Panc1 (cell line): ENCODE results near the gene PAPSS1. TPM values are rescaled to one million over a fixed set of nuclear protein-coding genes. Genes with fewer than 3 reads are reported as not detected.

Source experiments
- ATAC-seq: fragments of 200-7000 bp; cut with Tn5 transposase; 2 replicates; pipeline ENCODE4 v1.9.1; 2020; ENCODE audit warnings: mild to moderate bottlenecking, moderate library complexity
- BruUV-seq: library from RNA; stranded (reverse); fragments of 400-500 nt; replicated peaks from 2 replicates; lab custom pipeline; 2021; lab: Mats Ljungman, UMichigan
- CTCF ChIA-PET: fragments of 300-600 bp; sonication (Branson Sonifier 250); formaldehyde crosslinking; loops from one replicate; lab custom pipeline; 2022; ENCODE audit warnings: antibody characterized with exemption; lab: Charles Lee
- POLR2A ChIA-PET: fragments of 300-600 bp; sonication (Branson Sonifier 250); formaldehyde crosslinking; loops from one replicate; lab custom pipeline; 2022; ENCODE audit warnings: antibody characterized with exemption; lab: Charles Lee
- DNase-seq: peaks from one replicate; pipeline ENCODE4 v3.0.0-alpha.2; 2010; ENCODE audit warnings: low read depth, low spot score
- H3K27ac ChIP-seq: 2 replicates; pipeline ENCODE4 v1.5.1; 2011; ENCODE audit warnings: mild to moderate bottlenecking, low read length, inconsistent platforms
- H3K27me3 ChIP-seq: fragments of 200-500 bp; sonication (Bioruptor generic); 2 replicates; pipeline ENCODE4 v1.6.0; 2014; ENCODE audit warnings: low read length, inconsistent platforms; ENCODE audit not compliant: control insufficient read depth, insufficient read depth
- H3K36me3 ChIP-seq: fragments of 200-500 bp; sonication (Bioruptor generic); 2 replicates; pipeline ENCODE4 v1.5.1; 2014; ENCODE audit warnings: inconsistent platforms, mild to moderate bottlenecking, low read length, moderate library complexity; ENCODE audit not compliant: control insufficient read depth, insufficient read depth
- H3K4me1 ChIP-seq: 2 replicates; pipeline ENCODE4 v1.5.1; 2011; ENCODE audit warnings: inconsistent platforms, mild to moderate bottlenecking, low read length, moderate library complexity; ENCODE audit not compliant: control insufficient read depth, insufficient read depth
- H3K4me3 ChIP-seq, 2 experiments: 2 replicates each; pipeline ENCODE4 v1.5.1; 2011 to 2012; ENCODE audit warnings: low read depth in 2 of 2, low read length in 2 of 2, mild to moderate bottlenecking in 2 of 2, inconsistent platforms in 1 of 2, moderate library complexity in 1 of 2
- H3K9me3 ChIP-seq: fragments of 200-500 bp; sonication (Bioruptor generic); 2 replicates; pipeline ENCODE4 v1.5.1; 2014; ENCODE audit warnings: low read depth, mild to moderate bottlenecking, inconsistent platforms, low read length, moderate library complexity; ENCODE audit not compliant: control insufficient read depth, insufficient read depth
- CTCF ChIP-seq: fragments of 450-650 bp; IDR thresholded peaks from 2 replicates; pipeline ENCODE4 v1.5.1; 2017; ENCODE audit warnings: mild to moderate bottlenecking
- POLR2AphosphoS5 ChIP-seq: IDR thresholded peaks from 2 replicates; pipeline ENCODE4 v1.6.1; 2012; ENCODE audit warnings: mild to moderate bottlenecking, low read depth, low read length, moderate library complexity
- REST ChIP-seq, 2 experiments: IDR thresholded peaks; 2 replicates each; pipeline ENCODE4 v1.6.1; 2011 to 2012; ENCODE audit warnings: low read depth in 2 of 2, control low read depth in 1 of 2, low read length in 1 of 2, mild to moderate bottlenecking in 1 of 2, moderate library complexity in 1 of 2; ENCODE audit not compliant: insufficient read depth in 1 of 2
- SIN3A ChIP-seq: IDR thresholded peaks from 2 replicates; pipeline ENCODE4 v1.6.1; 2012; ENCODE audit warnings: low read depth, mild to moderate bottlenecking, low read length, moderate library complexity, borderline replicate concordance; ENCODE audit not compliant: insufficient read depth
- TCF7L2 ChIP-seq: IDR thresholded peaks from 2 replicates; pipeline ENCODE4 v1.6.1; 2011; ENCODE audit warnings: mild to moderate bottlenecking, low read depth, low read length, inconsistent platforms
- in situ Hi-C: cut with HindIII; loops from 2 replicates; pipeline ENCODE4 v1.10.0; 2016; ENCODE audit warnings: low sequenced_read_pairs, low pct_unique_long_range_greater_than_20kb
- intact Hi-C: fragments of 100-400 bp; cut with micrococcal nuclease; formaldehyde crosslinking; loops from one replicate; pipeline ENCODE4 v1.10.0; 2022; ENCODE audit not compliant: unreplicated experiment
- total RNA-seq: library from RNA; stranded (reverse); gene quantifications from one replicate; pipeline ENCODE4 v1.2.1, GENCODE V29; 2021; ENCODE audit not compliant: unreplicated experiment

PAPSS1 gene
- total RNA-seq, 1 experiment from 2014 or later: 28.1 TPM

DNA sequence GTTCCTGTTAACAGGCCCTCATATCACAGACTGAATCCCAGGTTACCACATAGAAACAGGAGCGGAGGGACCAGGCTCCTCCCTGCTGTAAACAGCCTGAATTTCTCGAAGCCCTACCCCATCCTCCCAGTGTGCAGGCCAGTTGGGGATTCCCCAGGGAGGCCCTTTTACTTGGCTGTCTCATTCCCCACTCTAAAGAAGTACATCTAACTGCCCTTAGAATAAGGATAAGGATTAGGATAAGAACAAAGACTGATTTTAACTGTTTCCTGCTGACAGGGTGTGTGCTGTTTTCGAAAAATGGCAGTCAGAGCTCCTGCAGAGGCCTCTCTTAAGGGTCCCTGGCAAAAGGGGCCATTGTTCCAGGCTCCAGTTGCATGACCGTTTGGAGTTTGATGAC, 133.7 kb downstream of the PAPSS1 start:
- Histone ChIP-seq H3K9me3 (no peaks in the 10 kb centered on the region), H3K27ac (no peak overlapping the region), H3K27me3 (no peaks in the 10 kb centered on the region), H3K4me1 (no peaks in the 10 kb centered on the region), H3K4me3 (no peak overlapping the region), H3K36me3 (no peaks in the 10 kb centered on the region)
- ChIA-PET CTCF (no interaction called here), POLR2A (no interaction called here)
- no peak for TF ChIP-seq TCF7L2
- no peak for TF ChIP-seq CTCF
- no peak for TF ChIP-seq SIN3A
- no peak for TF ChIP-seq REST (IDR thresholded peaks at IDR 0.05; ENCODE audit: insufficient read depth in 1 of 2, low read depth in 2 of 2, low read length in 1 of 2)
- no peak for TF ChIP-seq POLR2AphosphoS5
- in situ Hi-C loops (no loop called here), intact Hi-C loops (no loop called here)
- no TSS peak for BruUV-seq
- ATAC-seq: no peak
- DNase-seq: no peak

DNA sequence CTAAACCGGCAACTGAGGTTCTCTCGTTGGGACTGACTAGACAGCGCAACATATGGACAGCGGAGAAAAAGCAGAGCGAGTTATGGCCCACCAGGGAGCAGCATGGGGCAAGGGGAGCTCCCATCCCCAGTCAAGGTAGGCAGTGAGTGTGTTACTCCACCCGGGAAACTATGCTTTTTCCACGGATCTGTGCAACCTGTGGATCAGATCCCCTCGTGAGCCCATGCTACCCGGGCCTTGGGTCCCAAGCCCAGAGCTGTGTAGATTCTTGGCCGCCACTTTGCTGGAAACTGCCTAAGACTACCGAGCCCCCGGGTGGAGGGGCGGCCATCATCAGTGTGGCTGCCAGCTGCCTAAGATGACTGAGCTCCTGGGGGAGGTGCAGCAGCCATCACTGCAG, 140.9 kb downstream of the PAPSS1 start:
- ATAC-seq: no peak
- CTCF ChIA-PET: no interaction called here

More for the DNA sequence above, 140.9 kb downstream of the PAPSS1 start:
- DNase-seq: no peak
- Histone ChIP-seq H3K4me1 (no peaks in the 10 kb centered on the region), H3K36me3 (no peaks in the 10 kb centered on the region), H3K4me3 (no peak overlapping the region), H3K27me3 (no peaks in the 10 kb centered on the region), H3K27ac (no peak overlapping the region), H3K9me3 (no peaks in the 10 kb centered on the region)
- BruUV-seq: no TSS peak
- intact Hi-C loops: no loop called here
- in situ Hi-C loops: no loop called here
- TF ChIP-seq REST (IDR thresholded peaks at IDR 0.05; ENCODE audit: insufficient read depth in 1 of 2, low read depth in 2 of 2, low read length in 1 of 2) (no peak), POLR2AphosphoS5 (no peak), SIN3A (no peak), CTCF (no peak)
- POLR2A ChIA-PET: no interaction called here
